ENCODE results near the gene COL24A1. TPM values are rescaled to one million over a fixed set of nuclear protein-coding genes. Genes with fewer than 3 reads are reported as not detected.

Gene COL24A1
- total and polyA plus RNA-seq, 2 donors (not counting 1 experiment from before 2014, with no cell fraction given) = not detected

GRCh38 chr1:85681087-85681486 is 475.5 kb downstream of the COL24A1 start:
- no peaks in the 10 kb centered on the region for H3K79me2 ChIP-seq (ENCODE audit: control insufficient read depth, insufficient read depth, low read length)

More at GRCh38 chr1:85681087-85681486, 475.5 kb downstream of the COL24A1 start:
- peaks cover 7 to 35% of the 10 kb centered on the region in 2 experiments for H3K36me3 ChIP-seq (replicated peaks in 1 of 2; ENCODE audit: control extremely low read depth in 1 of 2, control insufficient read depth in 1 of 2, extremely low read depth in 1 of 2, insufficient read depth in 2 of 2, low read length in 1 of 2)
- H3K4me1 Mint-ChIP-seq = no peaks in the 10 kb centered on the region
- no peak overlapping the region for H3K4me2 ChIP-seq (replicated peaks; ENCODE audit: low read depth, low read length, poor library complexity, severe bottlenecking)
- no peak overlapping the region for H2AFZ ChIP-seq (ENCODE audit: insufficient read depth, low read depth, low read length, poor library complexity, severe bottlenecking)
- H4K20me1 ChIP-seq (ENCODE audit: control insufficient read depth, insufficient read depth, low read length, poor library complexity, severe bottlenecking) = no peaks in the 10 kb centered on the region
- no peak overlapping the region for H3K27ac Mint-ChIP-seq
- TF ChIP-seq CTCF (IDR thresholded peaks at IDR 0.05) = no peak
- TF ChIP-seq EZH2 (IDR thresholded peaks at IDR 0.05; ENCODE audit: borderline replicate concordance, insufficient read depth, low read depth, low read length, poor library complexity, severe bottlenecking) = no peak
- no peaks in the 10 kb centered on the region for H3K27me3 ChIP-seq (replicated peaks in 1 of 4; ENCODE audit: control extremely low read depth in 1 of 4, control insufficient read depth in 3 of 4, insufficient read depth in 4 of 4, low read length in 3 of 4)
- H3K9me3 ChIP-seq (ENCODE audit: control extremely low read depth in 1 of 3, control insufficient read depth in 2 of 3, insufficient read depth in 1 of 3, low read length in 2 of 3) = no peaks in the 10 kb centered on the region
- H3K9ac ChIP-seq (ENCODE audit: low read length) = no peak overlapping the region
- H3K27me3 Mint-ChIP-seq = no peaks in the 10 kb centered on the region
- no peak for DNase-seq
- no peak for ATAC-seq (ENCODE audit: low read depth)
- WGBS (ENCODE audit: insufficient coverage) = no CpG with 5 or more reads among the region's 2 CpGs
- no peaks in the 10 kb centered on the region for H3K9me3 Mint-ChIP-seq (ENCODE audit: insufficient read depth)
- intact Hi-C loops (cut with micrococcal nuclease) = no loop called here
- H3K4me3 ChIP-seq (ENCODE audit: control extremely low read depth in 1 of 5, extremely low read depth in 1 of 5, insufficient read depth in 1 of 5, low read depth in 2 of 5, low read length in 4 of 5) = no peak overlapping the region
- H3K27ac ChIP-seq (ENCODE audit: low read length in 2 of 2) = no peak overlapping the region
- CTCF ChIA-PET = interaction anchor here (1.0 kb wide), 1 partner anchor 372 kb away, joined by 3 read pairs; no protein-coding TSS in a partner anchor
- no peak overlapping the region for H3K4me3 Mint-ChIP-seq
- POLR2A ChIA-PET = no interaction called here
- H3K4me1 ChIP-seq (ENCODE audit: control insufficient read depth in 2 of 2, insufficient read depth in 2 of 2, low read length in 2 of 2) = no peaks in the 10 kb centered on the region

Small RNAs within 50 kb of the gene (small RNA-seq; reads per million reads assigned to genes)
- not detected for gene RNA5SP51 (ENCODE audit: insufficient read length, low read depth, low replicate concordance)

Other genes with a start within 250 kb of the COL24A1 start
- gene ODF2L, start 239.6 kb upstream of the COL24A1 start, total RNA-seq = 61.3 and 65.9 TPM in 2 replicates
- 13.0 and 15.9 TPM in 2 replicates for gene ODF2L, start 239.6 kb upstream of the COL24A1 start, polyA plus RNA-seq